Measurements from ENCODE around the gene KCNJ6. TPM values are rescaled to one million over a fixed set of nuclear protein-coding genes. Genes with fewer than 3 reads are reported as not detected.
A peak's percentile ranks its signal among the peaks of the same experiment; 100 is the strongest.

Gene KCNJ6
- total and polyA plus RNA-seq, 4 donors, result 0.01 TPM; not detected in 3

DNA sequence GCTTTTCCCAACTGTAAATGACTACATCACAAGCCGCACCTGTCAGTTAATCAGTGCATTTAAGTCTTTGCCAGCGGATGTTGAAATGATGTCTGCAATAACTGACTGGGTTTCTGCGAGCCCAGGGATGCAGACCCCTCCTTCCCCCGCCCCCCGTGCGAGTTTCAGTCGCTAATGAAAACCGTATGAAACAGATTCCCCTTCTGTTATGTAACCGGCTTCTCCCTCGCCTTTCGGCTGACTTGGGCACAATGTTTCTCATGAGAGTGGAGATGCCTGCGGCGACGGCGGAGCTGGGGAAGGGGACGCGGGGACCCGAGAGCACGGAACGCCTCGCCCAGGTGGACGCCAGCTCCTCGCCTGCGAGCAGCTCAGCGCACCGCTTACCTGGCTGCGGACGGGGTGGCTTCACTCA, 753 bp downstream of the KCNJ6 start:
- H3K27me3 ChIP-seq (ENCODE audit: control insufficient read depth in 4 of 4, insufficient read depth in 4 of 4, low read length in 3 of 4), result peaks cover 0 to 8% (median 6%) of the 10 kb centered on the region in 4 donors
- 7% methylated on average over 28 of the region's 28 CpGs for WGBS

GRCh38 chr21:37912616-37913015, 3.6 kb downstream of the KCNJ6 start:
- peaks cover 0 to 8% (median 6%) of the 10 kb centered on the region in 4 donors for H3K27me3 ChIP-seq (ENCODE audit: control insufficient read depth in 4 of 4, insufficient read depth in 4 of 4, low read length in 3 of 4)
- H3K9me3 ChIP-seq (ENCODE audit: control insufficient read depth in 4 of 4, low read length in 3 of 4), result no peaks in the 10 kb centered on the region
- no peak overlapping the region for H3K4me3 ChIP-seq (ENCODE audit: low read depth in 1 of 3, low read length in 3 of 3)
- TF ChIP-seq SP1 (IDR thresholded peaks at IDR 0.05) (no peak), YY1 (IDR thresholded peaks at IDR 0.05) (no peak)
- no peak overlapping the region for H3K27ac ChIP-seq (ENCODE audit: low read depth in 1 of 2, low read length in 2 of 2)
- no peak overlapping the region for H3K9ac ChIP-seq (ENCODE audit: low read depth in 1 of 2, low read length in 2 of 2)
- H3K36me3 ChIP-seq (ENCODE audit: control insufficient read depth in 4 of 4, insufficient read depth in 3 of 4, low read depth in 1 of 4, low read length in 3 of 4), result no peaks in the 10 kb centered on the region
- H3K4me1 ChIP-seq (ENCODE audit: control insufficient read depth in 4 of 4, insufficient read depth in 4 of 4, low read length in 3 of 4), result peaks cover 8 to 14% (median 12%) of the 10 kb centered on the region in 4 donors
- DNase-seq (ENCODE audit: low spot score), result no peak

More for the DNA sequence above, 753 bp downstream of the KCNJ6 start:
- no peak for DNase-seq (ENCODE audit: low spot score)
- Histone ChIP-seq H3K4me1 (ENCODE audit: control insufficient read depth in 4 of 4, insufficient read depth in 4 of 4, low read length in 3 of 4) (peaks cover 10 to 19% (median 12%) of the 10 kb centered on the region in 4 donors), H3K27ac (ENCODE audit: low read depth in 1 of 2, low read length in 2 of 2) (no peak overlapping the region), H3K36me3 (ENCODE audit: control insufficient read depth in 4 of 4, insufficient read depth in 3 of 4, low read depth in 1 of 4, low read length in 3 of 4) (no peaks in the 10 kb centered on the region), H3K4me3 (ENCODE audit: low read depth in 1 of 3, low read length in 3 of 3) (peak overlapping the region in 1 of 3 donors; percentile 50), H3K9ac (ENCODE audit: low read depth in 1 of 2, low read length in 2 of 2) (no peak overlapping the region), H3K9me3 (ENCODE audit: control insufficient read depth in 4 of 4, low read length in 3 of 4) (no peaks in the 10 kb centered on the region)
- TF ChIP-seq TAF1 (conservative IDR thresholded peaks at IDR 0.05) (no peak), FOXA2 (IDR thresholded peaks at IDR 0.05) (no peak), RAD21 (IDR thresholded peaks at IDR 0.05) (no peak), HNF4G (IDR thresholded peaks at IDR 0.05) (no peak)

GRCh38 chr21:37909936-37910335, 6.3 kb downstream of the KCNJ6 start:
- Histone ChIP-seq H3K27ac (ENCODE audit: low read depth in 1 of 2, low read length in 2 of 2) (no peak overlapping the region), H3K4me1 (ENCODE audit: control insufficient read depth in 4 of 4, insufficient read depth in 4 of 4, low read length in 3 of 4) (peaks cover 0 to 3% (median 0%) of the 10 kb centered on the region in 4 donors), H3K36me3 (ENCODE audit: control insufficient read depth in 4 of 4, insufficient read depth in 3 of 4, low read depth in 1 of 4, low read length in 3 of 4) (no peaks in the 10 kb centered on the region), H3K9ac (ENCODE audit: low read depth in 1 of 2, low read length in 2 of 2) (no peak overlapping the region), H3K9me3 (ENCODE audit: control insufficient read depth in 4 of 4, low read length in 3 of 4) (no peaks in the 10 kb centered on the region), H3K27me3 (ENCODE audit: control insufficient read depth in 4 of 4, insufficient read depth in 4 of 4, low read length in 3 of 4) (peaks cover 0 to 3% (median 1%) of the 10 kb centered on the region in 4 donors), H3K4me3 (ENCODE audit: low read depth in 1 of 3, low read length in 3 of 3) (no peak overlapping the region)
- TF ChIP-seq MAX (IDR thresholded peaks at IDR 0.05) (no peak), NR2F2 (IDR thresholded peaks at IDR 0.05) (no peak), HNF4G (IDR thresholded peaks at IDR 0.05) (no peak), ATF3 (IDR thresholded peaks at IDR 0.05) (no peak), EGR1 (IDR thresholded peaks at IDR 0.05; ENCODE audit: low read depth in 2 of 2) (no peak), RAD21 (IDR thresholded peaks at IDR 0.05) (no peak), RXRA (IDR thresholded peaks at IDR 0.05) (no peak), YY1 (IDR thresholded peaks at IDR 0.05) (no peak), HNF4A (conservative IDR thresholded peaks at IDR 0.05) (no peak), FOXA2 (IDR thresholded peaks at IDR 0.05) (no peak), GABPA (IDR thresholded peaks at IDR 0.05 in 1 of 2, conservative IDR thresholded peaks at IDR 0.05 in 1 of 2) (no peak), SP1 (IDR thresholded peaks at IDR 0.05) (no peak)
- TF ChIP-seq, protein P1, sequence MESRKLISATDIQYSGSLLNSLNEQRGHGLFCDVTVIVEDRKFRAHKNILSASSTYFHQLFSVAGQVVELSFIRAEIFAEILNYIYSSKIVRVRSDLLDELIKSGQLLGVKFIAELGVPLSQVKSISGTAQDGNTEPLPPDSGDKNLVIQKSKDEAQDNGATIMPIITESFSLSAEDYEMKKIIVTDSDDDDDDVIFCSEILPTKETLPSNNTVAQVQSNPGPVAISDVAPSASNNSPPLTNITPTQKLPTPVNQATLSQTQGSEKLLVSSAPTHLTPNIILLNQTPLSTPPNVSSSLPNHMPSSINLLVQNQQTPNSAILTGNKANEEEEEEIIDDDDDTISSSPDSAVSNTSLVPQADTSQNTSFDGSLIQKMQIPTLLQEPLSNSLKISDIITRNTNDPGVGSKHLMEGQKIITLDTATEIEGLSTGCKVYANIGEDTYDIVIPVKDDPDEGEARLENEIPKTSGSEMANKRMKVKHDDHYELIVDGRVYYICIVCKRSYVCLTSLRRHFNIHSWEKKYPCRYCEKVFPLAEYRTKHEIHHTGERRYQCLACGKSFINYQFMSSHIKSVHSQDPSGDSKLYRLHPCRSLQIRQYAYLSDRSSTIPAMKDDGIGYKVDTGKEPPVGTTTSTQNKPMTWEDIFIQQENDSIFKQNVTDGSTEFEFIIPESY (IDR thresholded peaks at IDR 0.05), result no peak
- TF ChIP-seq, protein P2, sequence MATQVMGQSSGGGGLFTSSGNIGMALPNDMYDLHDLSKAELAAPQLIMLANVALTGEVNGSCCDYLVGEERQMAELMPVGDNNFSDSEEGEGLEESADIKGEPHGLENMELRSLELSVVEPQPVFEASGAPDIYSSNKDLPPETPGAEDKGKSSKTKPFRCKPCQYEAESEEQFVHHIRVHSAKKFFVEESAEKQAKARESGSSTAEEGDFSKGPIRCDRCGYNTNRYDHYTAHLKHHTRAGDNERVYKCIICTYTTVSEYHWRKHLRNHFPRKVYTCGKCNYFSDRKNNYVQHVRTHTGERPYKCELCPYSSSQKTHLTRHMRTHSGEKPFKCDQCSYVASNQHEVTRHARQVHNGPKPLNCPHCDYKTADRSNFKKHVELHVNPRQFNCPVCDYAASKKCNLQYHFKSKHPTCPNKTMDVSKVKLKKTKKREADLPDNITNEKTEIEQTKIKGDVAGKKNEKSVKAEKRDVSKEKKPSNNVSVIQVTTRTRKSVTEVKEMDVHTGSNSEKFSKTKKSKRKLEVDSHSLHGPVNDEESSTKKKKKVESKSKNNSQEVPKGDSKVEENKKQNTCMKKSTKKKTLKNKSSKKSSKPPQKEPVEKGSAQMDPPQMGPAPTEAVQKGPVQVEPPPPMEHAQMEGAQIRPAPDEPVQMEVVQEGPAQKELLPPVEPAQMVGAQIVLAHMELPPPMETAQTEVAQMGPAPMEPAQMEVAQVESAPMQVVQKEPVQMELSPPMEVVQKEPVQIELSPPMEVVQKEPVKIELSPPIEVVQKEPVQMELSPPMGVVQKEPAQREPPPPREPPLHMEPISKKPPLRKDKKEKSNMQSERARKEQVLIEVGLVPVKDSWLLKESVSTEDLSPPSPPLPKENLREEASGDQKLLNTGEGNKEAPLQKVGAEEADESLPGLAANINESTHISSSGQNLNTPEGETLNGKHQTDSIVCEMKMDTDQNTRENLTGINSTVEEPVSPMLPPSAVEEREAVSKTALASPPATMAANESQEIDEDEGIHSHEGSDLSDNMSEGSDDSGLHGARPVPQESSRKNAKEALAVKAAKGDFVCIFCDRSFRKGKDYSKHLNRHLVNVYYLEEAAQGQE (IDR thresholded peaks at IDR 0.05), result no peak
- 83% methylated on average over 6 of the region's 6 CpGs for WGBS
- no peak for DNase-seq (ENCODE audit: low spot score)

All from liver (tissue), 9 donors.